Skeletal muscle tissue (tissue), 4 donors: Measurements from ENCODE around the gene ARMC3. TPM values are rescaled to one million over a fixed set of nuclear protein-coding genes. Genes with fewer than 3 reads are reported as not detected.

Experiments
- H3K27ac ChIP-seq: one replicate; pipeline ENCODE4 v1.7.0; 2013; ENCODE audit warnings: mild to moderate bottlenecking, low read depth, low read length, inconsistent platforms
- H3K27me3 ChIP-seq, 3 donors: one replicate each; pipeline ENCODE4 v1.7.0; 2013; ENCODE audit warnings: low read length in 3 of 3; ENCODE audit not compliant: control insufficient read depth in 3 of 3, insufficient read depth in 3 of 3
- H3K36me3 ChIP-seq, 3 donors: one replicate each; pipeline ENCODE4 v1.7.0; 2013; ENCODE audit warnings: low read length in 3 of 3; ENCODE audit not compliant: control insufficient read depth in 3 of 3, insufficient read depth in 3 of 3
- H3K4me1 ChIP-seq, 3 donors: one replicate each; pipeline ENCODE4 v1.7.0; 2013; ENCODE audit warnings: low read length in 3 of 3, mild to moderate bottlenecking in 3 of 3; ENCODE audit not compliant: control insufficient read depth in 3 of 3, insufficient read depth in 3 of 3
- H3K4me3 ChIP-seq, 3 donors: one replicate each; pipeline ENCODE4 v1.7.0; 2013; ENCODE audit warnings: low read length in 3 of 3
- H3K9ac ChIP-seq, 3 donors: one replicate each; pipeline ENCODE4 v1.7.0; 2013; ENCODE audit warnings: low read length in 3 of 3, mild to moderate bottlenecking in 3 of 3, moderate library complexity in 2 of 3, low read depth in 1 of 3
- H3K9me3 ChIP-seq, 3 donors: one replicate each; pipeline ENCODE4 v1.7.0; 2013; ENCODE audit warnings: low read length in 3 of 3; ENCODE audit not compliant: control insufficient read depth in 3 of 3
- total RNA-seq: library from RNA; depleted of rRNA; stranded (reverse); fragments of >200 nt; gene quantifications from one replicate; pipeline ENCODE4 v1.2.3, GENCODE V29; 2014
- donor health status: Osteomylitis.

The ARMC3 gene, protein sequence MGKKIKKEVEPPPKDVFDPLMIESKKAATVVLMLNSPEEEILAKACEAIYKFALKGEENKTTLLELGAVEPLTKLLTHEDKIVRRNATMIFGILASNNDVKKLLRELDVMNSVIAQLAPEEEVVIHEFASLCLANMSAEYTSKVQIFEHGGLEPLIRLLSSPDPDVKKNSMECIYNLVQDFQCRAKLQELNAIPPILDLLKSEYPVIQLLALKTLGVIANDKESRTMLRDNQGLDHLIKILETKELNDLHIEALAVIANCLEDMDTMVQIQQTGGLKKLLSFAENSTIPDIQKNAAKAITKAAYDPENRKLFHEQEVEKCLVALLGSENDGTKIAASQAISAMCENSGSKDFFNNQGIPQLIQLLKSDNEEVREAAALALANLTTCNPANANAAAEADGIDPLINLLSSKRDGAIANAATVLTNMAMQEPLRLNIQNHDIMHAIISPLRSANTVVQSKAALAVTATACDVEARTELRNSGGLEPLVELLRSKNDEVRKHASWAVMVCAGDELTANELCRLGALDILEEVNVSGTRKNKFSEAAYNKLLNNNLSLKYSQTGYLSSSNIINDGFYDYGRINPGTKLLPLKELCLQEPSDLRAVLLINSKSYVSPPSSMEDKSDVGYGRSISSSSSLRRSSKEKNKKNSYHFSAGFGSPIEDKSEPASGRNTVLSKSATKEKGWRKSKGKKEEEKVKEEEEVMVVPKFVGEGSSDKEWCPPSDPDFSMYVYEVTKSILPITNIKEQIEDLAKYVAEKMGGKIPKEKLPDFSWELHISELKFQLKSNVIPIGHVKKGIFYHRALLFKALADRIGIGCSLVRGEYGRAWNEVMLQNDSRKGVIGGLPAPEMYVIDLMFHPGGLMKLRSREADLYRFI
- total RNA-seq = not detected

DNA sequence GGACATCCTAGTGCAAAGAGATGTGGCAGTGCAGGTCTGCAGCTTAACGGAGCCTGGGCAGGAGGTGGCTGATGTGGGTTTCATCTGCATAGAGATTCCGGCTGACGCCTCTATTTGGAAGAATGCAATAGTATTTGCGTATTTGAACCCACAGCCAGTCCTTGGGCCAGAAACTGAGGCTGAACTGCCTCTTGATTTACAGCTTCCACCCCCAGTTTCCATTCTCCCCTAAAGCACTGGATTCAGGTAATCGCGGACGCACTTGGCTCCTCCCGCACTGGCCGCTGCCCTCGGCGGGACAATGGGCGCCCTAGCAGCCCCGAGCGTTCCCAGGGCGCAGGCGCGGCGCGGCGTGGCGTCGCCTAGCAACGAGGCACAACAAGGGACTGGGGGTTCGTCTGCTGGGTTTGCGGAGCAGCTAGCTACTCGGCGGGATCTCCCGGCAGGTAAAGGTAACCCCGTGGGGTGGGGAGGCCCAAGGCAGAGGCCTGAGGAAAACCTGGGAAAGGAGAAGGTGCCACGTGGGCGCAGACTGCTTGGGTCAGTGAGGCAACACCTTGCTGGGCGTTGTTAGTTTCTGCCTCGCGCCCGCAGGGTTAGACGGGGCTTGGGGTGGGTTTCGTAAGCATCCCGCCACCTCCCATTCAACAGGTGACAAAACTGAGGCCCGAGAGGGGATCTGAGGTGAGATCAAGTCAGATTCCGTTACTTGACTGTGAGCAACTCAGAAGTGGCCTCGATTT, at the start of gene ARMC3:
Gene ARMC3, plus strand, starts transcription at position 393 of the 743 bp plus-strand sequence. CDS start 3,944 bp downstream, outside the sequence.
- Histone ChIP-seq H3K36me3 (no peaks in the 10 kb centered on the region), H3K4me1 (peaks cover 0 to 9% (median 7%) of the 10 kb centered on the region in 3 donors), H3K9me3 (no peaks in the 10 kb centered on the region), H3K27ac (no peak within 1 kb of the TSS), H3K9ac (peak within 1 kb of the TSS in 1 of 3 donors; percentile 10), H3K27me3 (peaks cover 7 to 20% (median 10%) of the 10 kb centered on the region in 3 donors), H3K4me3 (peak within 1 kb of the TSS; percentile 46 to 50 (median 49))

DNA sequence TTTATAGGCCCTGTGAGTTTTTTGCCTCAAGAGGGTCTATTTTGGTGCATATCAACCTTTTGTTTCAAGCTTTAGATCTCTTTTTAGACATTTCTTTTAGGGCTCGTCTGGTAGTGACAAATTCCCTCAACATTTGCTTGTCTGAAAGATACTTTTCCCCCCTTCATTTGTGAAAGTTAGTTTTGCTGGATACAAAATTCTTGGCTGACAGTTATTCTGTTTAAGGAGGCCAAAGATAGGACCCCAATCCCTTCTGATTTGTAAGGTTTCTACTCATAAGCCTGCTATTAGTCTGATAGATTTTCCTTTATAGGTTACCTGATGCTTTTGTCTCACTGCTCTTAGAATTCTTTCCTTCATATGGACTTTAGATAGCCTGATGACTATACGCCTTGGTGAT, 36.1 kb upstream of the ARMC3 start:
- Histone ChIP-seq H3K4me1 (no peaks in the 10 kb centered on the region), H3K27ac (no peak overlapping the region), H3K9ac (no peak overlapping the region), H3K9me3 (peaks cover 0 to 5% (median 0%) of the 10 kb centered on the region in 3 donors), H3K36me3 (no peaks in the 10 kb centered on the region), H3K27me3 (no peaks in the 10 kb centered on the region), H3K4me3 (no peak overlapping the region)

DNA sequence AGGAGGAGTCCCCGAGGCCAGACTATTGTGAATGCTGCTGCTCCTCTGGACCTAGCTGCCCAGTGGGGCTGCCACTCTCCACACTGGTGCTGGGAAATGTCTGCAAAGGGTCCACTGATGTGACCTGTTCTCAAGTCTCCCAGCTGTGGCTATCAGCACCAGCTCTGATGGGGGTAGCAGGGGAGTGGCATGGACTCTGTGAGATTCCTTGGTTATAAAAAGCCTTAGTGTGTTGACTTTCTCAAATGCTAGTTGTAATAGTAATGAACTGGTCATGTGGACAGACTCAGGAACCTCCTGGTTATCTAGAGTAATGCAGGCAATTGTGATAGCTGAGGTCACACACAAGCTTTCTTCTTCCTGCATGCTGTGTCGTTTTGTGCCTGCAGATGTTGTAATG, 34.1 kb upstream of the ARMC3 start:
- Histone ChIP-seq H3K9me3 (peaks cover 0 to 5% (median 0%) of the 10 kb centered on the region in 3 donors), H3K36me3 (no peaks in the 10 kb centered on the region), H3K27me3 (no peaks in the 10 kb centered on the region), H3K27ac (no peak overlapping the region), H3K4me1 (no peaks in the 10 kb centered on the region), H3K4me3 (no peak overlapping the region), H3K9ac (no peak overlapping the region)

DNA sequence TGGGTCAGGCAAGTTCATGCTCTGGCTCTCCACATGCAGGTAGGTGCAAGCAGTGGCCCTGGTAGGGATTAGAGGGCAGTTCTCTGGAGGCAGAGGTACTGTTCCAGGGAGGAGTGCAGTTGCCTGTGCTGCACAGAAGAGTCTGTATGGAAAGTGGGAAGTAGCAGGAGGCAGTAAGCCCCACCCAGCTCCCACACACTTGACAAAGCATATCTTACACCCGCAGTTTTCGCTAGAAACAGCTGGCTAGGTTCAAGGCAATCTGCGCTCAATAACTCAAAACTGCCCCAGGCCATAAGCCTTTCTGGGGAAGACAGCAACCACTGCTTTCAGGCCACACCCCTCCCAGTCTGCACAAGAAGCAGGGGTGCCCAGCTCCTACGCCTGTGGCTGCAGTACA, 33.1 kb upstream of the ARMC3 start:
- Histone ChIP-seq H3K4me3 (no peak overlapping the region), H3K4me1 (no peaks in the 10 kb centered on the region), H3K9me3 (peaks cover 0 to 5% (median 0%) of the 10 kb centered on the region in 3 donors), H3K27me3 (no peaks in the 10 kb centered on the region), H3K9ac (no peak overlapping the region), H3K27ac (no peak overlapping the region), H3K36me3 (no peaks in the 10 kb centered on the region)

DNA sequence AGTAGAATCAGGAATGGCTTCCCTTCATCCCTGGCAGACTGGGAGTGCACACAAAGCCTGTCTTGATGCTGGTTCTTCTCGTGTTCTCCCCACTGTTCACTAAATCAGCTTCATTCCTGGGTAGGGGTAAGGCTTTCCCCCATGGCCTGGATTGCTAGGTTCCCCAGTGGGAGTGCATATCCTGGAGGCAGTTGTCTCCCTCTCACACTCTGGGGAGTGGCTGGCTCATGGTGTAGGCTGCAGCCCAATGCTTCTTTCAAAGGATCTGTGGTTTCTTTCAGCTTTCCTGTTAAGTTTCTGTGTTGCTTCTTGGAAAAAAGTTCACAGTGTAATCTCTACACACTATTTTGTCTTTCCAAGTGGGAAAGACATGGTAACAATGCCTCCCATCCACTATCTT, 32.6 kb upstream of the ARMC3 start:
- Histone ChIP-seq H3K9ac (no peak overlapping the region), H3K9me3 (peaks cover 0 to 5% (median 0%) of the 10 kb centered on the region in 3 donors), H3K4me1 (no peaks in the 10 kb centered on the region), H3K27ac (no peak overlapping the region), H3K4me3 (no peak overlapping the region), H3K36me3 (no peaks in the 10 kb centered on the region), H3K27me3 (no peaks in the 10 kb centered on the region)

DNA sequence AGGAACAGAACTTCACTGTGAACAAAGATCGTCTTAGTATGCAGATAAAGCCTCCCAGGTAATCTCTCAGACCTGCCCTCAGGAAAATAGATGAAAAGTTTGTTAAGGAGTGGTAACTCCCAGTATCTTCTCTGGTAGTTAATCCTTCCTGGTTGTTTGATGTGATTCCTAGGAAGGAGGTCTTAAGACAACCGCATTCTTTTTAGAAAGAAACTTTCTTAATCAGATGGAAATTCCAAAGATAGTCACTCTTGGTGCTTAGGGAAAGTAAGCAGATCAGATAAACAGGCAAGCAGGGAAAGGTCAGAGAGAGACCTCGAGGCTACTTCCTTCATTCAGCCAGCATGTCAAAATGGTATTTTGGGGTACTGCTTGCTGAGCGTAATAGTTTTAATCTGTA, 30.5 kb upstream of the ARMC3 start:
- Histone ChIP-seq H3K9me3 (peaks cover 0 to 5% (median 0%) of the 10 kb centered on the region in 3 donors), H3K27ac (no peak overlapping the region), H3K9ac (no peak overlapping the region), H3K27me3 (no peaks in the 10 kb centered on the region), H3K4me1 (no peaks in the 10 kb centered on the region), H3K4me3 (no peak overlapping the region), H3K36me3 (no peaks in the 10 kb centered on the region)

DNA sequence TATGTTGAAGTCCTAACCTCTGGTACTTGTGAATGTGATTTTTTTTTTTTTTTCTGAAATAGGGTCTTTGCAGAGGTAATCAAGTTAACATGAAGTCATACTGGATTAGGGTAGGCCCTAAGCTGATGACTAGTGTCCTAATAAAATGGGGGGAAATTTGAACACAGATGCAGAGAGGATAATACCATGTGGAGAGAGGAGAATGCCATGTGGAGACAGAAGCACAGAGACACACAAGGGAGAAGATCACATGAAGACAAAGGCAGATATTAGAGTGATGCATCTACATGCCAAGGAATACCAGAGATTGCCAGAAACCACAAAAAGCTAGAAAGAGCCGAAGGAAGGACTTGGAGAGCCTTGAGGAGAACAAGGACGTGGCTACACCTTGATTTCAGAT, 28.5 kb upstream of the ARMC3 start:
- no peaks in the 10 kb centered on the region for H3K36me3 ChIP-seq

DNA sequence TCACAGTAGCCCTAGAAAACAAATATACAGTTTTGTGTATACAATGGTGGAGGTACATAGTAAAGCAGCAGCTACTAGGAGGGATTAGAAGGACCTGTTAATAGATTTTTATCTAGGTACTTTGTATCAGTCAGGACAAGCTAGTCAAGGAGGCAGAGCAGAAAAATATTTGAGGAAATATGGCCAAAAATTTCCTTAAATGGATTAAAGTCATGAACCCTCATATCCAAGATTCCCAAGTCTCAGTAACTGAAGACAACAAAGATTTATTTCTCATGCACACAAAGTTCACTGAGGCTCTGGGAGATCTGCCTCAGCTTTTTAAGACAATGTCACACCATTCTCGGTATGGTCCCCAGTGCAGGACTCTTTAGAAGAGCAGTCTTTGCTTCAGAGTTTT, 28.1 kb upstream of the ARMC3 start:
- Histone ChIP-seq H3K4me1 (no peaks in the 10 kb centered on the region), H3K9ac (no peak overlapping the region), H3K27me3 (no peaks in the 10 kb centered on the region), H3K36me3 (no peaks in the 10 kb centered on the region), H3K9me3 (peaks cover 0 to under 1% (median 0%) of the 10 kb centered on the region in 3 donors), H3K4me3 (no peak overlapping the region), H3K27ac (no peak overlapping the region)

More for the DNA sequence above, 28.5 kb upstream of the ARMC3 start:
- H3K4me3 ChIP-seq = no peak overlapping the region
- H3K27me3 ChIP-seq = no peaks in the 10 kb centered on the region
- H3K4me1 ChIP-seq = no peaks in the 10 kb centered on the region
- H3K9ac ChIP-seq = no peak overlapping the region
- no peak overlapping the region for H3K27ac ChIP-seq
- H3K9me3 ChIP-seq = no peaks in the 10 kb centered on the region

DNA sequence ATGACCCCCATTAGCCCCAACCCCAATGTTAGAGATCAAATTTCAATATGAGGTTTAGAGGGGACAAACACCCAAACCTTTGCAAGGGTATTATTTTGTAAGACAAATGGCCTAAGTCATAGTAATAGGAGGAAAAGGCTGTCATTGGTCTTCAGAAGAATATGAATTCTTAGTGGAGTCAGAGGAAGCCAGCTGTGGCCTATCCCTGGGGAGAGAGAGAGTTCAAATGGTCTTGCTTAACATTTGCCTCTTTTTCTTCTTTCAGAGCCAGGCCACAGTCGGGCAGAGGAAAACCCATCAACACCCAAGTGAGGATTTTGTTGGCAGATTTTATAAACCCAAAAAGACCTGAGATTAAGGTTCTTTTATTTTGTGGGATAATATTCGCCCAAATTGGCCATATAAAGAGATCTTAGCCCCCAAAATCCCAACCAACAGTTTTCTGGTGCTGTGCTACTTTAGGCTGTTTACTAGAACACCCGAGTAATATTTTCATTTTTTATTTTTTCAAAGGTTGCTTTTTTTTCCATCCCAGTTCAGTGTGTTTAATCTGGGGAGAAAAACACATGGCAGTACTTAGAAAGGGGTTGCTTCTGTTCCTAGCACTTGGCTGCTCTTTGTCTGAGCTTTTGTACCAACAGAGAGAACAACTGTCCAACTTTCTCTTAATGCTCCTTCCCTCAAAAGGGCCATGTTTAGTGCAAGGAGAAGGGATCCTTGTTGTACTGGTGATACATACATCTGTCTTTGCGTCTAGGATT, 26.8 kb upstream of the ARMC3 start:
- H3K36me3 ChIP-seq = no peaks in the 10 kb centered on the region
- no peak overlapping the region for H3K27ac ChIP-seq
- H3K9ac ChIP-seq = no peak overlapping the region
- H3K4me3 ChIP-seq = no peak overlapping the region
- H3K9me3 ChIP-seq = peaks cover 0 to 2% (median 0%) of the 10 kb centered on the region in 3 donors
- H3K27me3 ChIP-seq = no peaks in the 10 kb centered on the region
- H3K4me1 ChIP-seq = no peaks in the 10 kb centered on the region
